T-helper 1 cell (primary cell): ENCODE measurements around the gene GNG7.
A peak's percentile ranks its signal among the peaks of the same experiment; 100 is the strongest.
"Not testable (repeated sequence)": the region's sequence is repeated elsewhere in the genome, so short reads cannot be mapped to it uniquely, and the experiment has no call there.

Experiments
- DNase-seq, 5 donors: peaks; one replicate each; pipeline ENCODE4 v3.0.0-alpha.2; 2012 to 2020

GNG7 gene

DNA sequence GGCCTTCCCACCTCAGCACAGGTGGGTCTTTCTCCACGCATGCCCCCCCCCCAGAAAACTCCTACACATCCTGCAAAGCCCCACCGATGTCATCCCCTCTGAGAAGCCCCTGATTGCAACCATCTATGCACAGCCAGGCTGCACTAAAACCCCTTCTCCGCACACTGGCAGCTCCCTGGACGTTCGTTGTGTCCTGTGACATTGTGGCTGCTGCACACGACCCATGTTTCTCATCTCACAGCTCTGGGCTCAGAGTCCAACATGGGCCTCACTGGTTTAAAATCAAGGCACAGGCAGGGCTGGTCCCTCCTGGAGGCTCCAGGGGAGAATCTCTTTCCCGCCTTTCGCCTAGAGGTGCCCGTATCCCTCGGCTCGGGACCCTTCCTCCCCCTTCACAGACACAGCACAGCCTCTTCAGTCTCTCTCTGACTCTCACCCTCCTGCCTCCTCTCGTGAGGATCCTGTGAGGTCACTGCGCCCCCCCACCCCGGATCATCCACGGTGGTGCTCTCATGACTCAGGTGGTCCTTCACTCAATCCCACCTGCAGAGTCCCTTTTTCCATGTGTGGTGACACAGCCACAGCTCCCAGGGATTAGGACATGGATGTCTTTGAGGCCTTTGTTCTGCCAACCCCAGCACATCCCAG lies 155.3 kb downstream of the GNG7 start:
- DNase-seq: no peak

DNA sequence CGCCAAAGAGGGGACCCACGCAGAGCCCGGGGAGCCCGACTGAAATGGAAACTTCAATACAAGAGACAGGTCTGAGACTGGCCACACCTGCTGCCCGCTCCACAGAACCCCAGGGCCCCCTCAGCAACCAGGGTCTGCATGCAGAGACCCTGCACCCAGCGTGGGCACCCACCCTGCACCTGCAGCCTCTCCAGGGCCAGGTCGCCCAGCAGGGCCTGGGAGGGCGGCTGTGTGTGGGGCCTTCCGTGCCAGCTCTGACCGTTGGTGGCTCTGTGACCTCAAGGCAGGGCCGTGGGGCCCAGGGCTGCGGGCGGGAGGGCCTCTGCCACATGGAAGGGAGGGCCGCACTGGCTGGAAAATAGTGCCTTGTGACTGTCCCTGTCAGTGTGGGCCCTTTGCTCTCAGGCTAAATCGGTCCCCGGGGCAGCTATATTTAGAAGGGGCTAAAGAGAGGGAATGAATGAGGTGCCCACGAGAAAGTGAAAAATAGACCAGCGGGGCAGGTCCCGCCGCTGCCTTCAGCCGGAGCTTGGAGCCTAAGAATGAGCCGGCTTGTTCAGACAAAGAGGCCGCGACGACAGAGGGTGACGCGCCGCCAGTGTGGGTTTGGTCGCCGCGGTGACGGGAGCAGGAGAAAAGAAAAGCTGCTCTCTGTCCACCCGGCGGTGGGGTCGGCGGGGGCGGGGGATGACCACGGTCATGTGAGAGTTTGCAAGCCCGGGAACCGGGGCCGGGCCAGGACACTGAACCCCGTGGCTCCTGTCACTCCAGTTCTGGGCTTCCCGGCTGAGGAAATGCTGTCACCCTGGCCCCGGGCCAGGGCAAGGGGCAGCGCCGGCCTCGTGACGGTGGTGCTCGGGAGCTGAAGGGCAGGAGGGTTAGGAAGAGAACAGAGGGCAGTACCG lies 156.1 kb downstream of the GNG7 start:
- DNase-seq: no peak

DNA sequence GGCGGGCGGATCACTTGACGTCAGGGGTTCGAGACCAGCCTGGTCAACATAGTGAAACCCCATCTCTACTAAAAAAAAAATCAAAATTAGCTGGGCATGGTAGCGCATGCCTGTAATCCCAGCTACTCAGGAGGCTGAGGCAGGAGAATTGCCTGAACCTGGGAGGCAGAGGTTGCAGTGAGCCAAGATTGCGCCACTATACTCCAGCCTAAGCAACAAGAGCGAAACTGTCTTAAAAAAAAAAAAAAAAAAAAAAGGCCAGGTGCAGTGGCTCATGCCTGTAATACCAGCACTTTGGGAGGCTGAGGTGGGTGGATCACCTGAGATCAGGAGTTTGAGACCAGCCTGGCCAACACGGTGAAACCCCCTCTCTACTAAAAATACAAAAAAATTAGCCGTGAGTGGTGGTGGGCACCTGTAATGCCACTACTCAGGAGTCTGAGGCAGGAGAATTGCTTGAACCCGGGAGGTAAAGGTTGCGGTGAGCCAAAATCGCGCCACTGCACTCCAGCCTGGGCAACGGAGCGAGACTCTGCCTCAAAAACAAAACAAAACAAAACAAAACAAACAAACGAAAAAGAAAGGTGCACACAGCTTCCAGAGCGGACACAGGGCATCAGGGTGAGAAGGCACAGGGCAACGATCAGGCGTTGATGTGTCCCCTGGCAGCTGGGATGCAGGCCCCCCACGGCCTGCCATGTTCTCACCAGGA lies 156.9 kb downstream of the GNG7 start:
- not testable (repeated sequence) for DNase-seq

DNA sequence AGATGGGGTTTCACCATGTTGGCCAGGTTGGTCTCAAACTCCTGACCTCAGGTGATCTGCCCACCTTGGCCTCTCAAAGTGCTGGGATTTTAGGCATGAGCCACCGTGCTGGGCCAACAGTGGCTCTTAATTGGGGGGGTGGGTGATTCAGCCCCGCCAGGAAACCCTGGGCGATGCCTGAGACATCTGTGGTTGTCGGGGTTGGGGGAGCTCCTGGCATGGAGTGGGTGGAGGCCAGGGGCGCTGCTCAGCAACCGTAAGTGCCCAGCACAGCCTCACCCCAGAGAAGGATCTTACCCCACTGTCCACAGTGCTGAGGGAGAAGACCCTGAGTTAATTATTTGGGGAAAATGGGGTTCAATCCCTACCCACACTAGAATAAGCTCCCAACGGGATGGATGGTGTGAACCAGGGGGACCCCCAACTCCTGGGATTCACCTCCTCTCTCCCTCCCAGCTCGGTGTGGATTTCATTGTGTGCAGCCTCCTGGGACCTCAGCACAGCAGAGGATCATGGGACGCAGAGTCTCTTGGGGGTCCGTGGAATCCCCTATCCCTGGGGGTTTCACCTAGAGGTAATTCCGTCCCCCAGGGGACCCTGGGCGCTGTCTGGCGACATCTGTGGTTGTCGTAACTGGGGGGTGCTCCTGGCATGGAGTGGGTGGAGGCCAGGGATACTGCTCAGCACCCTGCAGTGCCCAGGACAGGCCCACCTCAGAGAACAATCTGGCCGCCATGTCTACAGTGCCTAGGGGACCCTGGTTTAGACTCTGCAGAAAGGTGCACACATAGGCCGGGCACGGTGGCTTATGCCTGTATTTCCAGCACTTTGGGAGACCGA lies 157.7 kb downstream of the GNG7 start:
- DNase-seq: no peak

DNA sequence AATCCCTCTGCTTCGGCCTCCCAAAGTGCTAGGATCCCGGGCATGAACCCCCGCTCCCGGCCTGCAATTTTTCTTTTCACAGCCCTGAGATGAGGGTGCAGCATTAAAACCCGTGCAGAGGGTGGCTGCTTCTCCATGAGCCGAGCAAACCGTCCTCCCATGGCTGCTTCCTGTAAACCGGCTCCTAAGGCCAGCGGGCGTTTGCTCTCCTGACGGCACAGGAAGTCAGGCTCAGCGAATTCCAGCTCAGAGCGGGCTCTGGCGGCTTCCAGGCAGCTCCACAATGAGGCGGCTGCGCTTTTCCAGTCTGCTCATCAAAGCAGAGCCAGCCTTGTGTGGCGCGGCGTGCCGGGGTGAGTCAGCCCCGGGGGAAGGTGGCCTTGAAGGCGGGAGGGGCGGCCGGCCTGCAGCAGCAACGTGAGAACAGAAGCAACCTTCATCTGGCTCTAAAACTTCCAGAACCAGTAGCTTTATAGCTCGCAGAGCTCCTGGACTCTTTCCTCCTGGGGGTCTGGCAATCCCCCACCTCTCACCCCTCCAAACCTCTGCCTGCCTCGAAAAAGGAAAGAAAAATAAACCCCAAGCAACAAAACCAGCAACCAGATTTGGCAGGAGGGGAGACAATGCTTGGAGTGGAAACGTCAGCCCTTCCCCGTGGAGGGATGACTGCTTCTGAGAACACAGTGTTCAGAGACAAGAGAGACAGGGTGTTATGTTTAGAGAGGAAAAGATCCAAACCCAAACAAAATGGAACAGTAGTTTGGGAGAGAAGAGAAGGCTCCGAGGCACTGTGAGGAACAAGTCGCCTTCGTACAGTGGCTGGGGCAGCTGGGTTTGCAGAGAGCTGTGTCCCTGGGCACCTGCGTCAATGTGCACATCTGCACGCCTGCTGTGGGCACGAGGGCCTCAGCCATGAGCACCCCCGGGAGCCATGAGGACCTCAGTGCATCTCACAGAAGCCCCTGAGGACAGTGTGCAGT lies 158.7 kb downstream of the GNG7 start:
- DNase-seq: peak in 3 of 5 donors; percentile 26 to 56 (median 53)

DNA sequence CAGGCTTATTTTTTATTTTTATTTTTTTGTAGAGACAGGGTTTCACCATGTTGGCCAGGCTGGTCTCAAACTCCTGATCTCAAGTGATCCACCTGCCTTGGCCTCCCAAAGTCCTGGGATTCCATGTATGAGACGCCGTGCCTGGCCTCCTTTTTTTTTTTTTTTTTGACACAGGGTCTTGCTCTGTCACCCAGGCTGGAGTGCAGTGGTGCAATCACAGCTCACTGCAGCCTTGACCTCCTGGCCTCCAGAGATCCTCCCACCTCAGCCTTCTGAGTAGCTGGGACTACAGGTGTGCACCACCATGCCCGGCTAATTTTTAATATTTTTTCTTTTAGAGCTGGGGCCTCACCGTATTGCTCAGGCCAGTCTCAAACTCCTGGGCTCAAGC lies 159.4 kb downstream of the GNG7 start:
- DNase-seq: not testable (repeated sequence)

DNA sequence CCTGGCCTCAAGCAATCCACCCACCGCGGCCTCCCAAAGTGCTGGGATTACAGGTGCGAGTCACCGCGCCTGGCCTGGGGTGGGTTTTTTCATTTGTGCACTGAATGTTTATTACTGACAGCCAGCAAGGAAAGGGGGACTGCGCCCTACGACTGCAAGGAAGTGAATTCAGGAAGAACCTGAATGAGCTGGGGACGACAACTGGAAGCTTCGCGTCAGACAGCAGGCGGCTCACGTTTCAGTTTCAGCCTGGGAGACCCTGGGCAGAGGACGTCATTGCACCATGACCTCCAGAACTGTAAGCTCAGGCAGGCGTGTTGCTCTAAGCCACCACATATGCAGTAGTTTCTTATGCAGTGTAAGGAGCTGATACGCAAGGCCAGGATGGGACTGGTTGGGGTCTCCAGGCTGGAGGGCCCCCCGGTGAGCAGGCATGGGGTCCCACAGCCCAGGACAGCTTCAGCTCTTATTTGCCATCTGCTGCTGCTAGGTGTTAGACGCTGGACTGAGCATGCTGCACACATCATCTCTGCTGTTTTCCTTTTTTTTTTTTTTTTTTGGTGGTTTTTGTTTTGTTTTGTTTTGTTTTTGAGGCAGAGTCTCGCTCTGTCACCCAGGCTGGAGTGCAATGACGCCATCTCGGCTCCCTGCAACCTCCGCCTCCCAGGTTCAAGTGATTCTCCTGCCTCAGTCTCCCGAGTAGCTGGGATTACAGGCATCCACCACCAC lies 160.0 kb downstream of the GNG7 start:
- DNase-seq: no peak

DNA sequence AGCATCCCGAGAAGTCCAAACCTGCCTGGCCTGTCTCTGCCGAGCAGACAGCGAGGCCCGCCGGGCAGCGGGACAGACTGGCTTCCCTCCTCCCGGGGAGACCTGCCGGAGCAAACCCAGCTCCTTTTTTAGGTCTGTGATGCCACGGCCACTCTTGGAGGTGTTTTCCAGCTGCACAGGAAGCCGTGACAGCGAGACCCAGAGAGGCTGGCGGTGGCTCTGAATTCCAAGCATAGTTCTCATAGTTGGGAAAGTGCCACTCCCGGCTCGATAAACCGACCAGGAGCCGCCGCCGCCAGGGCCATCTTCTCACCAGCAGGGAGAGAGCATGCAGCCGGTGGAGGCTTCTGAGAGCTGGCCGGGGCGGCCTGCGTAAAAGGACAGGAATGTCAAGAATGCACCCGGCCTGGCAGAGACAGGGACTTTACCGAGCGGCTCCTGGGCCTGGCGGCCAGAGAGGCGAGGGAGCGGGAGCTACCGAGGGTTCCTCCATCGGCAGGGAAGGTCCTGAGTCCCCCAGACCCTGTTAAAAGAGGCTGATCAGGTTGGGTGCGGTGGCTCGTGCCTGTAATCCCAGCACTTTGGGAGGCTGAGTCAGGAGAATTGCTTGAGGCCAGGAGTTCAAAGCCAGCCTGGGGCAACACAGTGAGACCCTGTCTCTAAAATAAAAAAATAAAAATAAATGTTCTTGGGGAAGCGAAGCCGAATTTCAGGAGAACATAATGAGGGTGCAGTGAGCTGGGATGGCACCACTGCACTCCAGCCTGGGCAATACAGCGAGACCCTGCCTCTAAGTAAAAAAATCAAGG lies 161.6 kb downstream of the GNG7 start:
- DNase-seq: no peak

DNA sequence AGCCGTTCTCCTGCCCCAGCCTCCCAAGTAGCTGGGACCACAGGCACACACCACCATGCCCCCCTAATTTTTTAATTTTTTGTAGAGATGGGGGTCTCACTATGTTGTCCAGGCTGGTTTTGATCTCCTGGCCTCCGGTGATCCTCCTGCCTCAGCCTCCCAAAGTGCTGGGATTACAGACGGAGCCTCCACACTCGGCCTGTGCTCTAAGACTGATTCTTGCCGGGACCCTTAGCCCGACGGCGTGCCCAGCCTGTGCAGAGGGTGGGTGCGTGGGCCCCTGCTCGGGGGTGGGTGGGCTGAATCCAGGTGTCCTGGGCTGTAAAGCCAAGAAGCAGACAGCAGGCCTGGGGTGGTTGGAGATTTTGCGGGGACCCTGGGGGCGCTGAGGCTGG lies 162.2 kb downstream of the GNG7 start:
- no peak for DNase-seq

DNA sequence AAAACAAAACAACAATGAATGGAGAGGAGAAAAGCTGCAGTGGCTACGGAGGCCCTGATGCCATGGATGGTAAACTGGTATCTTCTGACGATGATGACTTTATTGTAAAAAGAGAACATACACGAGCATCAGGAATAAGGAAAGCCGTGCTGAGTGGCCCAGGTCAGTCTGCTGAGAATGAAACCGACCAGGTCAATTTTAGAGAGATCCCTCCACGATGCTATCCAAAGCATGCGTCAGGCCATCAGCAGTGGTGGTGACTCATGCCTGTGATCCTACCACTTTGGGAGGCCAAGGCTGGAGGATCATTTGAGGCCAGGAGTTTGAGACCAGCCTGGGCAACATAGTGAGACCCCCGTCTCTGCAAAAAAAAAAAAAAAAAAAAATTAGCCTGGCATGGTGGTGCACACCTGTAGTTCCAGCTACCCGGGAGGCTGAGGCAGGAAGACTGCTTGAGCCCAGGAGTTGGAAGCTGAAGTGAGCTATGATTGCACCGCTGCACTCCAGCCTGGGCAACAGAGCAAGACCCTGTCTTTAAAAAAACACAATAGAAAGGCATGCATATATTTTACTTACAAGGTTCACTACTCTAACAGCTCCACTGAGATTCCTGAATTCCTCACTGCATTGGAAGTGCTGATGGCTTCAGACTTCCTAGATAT lies 164.3 kb downstream of the GNG7 start:
- DNase-seq: no peak

DNA sequence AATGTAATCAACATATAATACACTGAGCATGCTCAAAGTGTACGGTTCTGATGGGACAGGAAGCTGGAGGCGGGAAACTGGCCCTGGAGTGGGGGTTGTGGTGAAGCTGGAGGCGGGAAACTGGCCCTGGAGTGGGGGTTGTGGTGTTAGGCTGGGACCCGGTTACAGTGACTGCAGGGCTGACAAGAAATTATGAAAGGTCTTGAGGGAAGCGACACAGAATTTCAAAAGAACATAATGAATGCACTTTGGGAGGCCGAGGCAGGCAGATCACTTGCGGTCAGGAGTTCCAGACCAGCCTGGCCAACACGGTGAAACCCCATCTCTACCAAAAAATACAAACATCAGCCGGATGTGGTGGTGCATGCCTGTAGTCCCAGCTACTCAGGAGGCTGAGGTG lies 164.9 kb downstream of the GNG7 start:
- peak in 1 of 5 donors; percentile 29 for DNase-seq

DNA sequence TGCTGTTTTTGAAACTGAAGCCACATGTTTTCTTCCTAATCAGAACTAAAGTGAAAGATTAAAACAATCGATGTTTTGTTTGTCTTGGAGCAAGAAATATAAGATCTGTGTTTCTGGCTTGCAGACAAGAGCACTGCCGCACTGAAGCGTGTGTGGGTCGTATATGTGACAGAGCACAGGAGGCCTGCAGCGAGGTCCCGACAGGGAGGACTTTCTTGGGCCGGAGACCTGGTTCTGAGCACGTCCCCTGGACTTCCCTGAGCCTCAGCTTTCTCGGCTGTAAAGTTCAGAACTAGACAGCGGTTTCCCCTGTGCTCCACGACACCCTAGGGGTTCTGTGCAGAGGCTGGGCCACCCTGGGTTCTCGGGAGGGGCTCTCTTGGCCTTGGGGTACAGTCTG lies 166.0 kb downstream of the GNG7 start:
- no peak for DNase-seq

DNA sequence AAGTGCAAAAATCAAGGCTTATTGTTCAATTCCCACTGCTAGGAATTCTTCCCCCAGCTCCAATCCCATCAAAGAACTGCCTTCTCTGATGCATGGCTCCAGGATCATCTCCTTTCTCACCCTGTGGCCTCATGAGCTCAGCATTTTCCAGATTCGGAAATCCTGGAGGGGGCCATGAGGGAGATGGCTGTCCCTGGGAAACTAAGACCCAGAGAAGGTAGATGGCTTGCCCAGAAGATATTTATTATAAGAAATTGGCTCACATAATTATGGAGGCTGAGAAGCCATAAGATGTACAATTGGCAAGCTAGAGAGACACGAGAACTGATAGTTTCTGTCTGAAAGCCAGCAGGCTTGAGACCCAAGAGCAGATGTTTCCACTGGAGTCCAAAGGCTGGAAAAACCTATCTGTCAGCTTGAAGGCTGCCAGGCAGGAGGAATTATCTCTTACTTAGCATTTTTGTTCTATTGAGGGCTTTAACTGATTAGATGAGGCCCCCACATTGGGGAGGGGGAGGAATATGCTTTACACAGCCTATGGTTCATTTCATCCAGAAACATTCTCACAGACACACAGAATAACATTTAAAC lies 168.0 kb downstream of the GNG7 start:
- DNase-seq: no peak

DNA sequence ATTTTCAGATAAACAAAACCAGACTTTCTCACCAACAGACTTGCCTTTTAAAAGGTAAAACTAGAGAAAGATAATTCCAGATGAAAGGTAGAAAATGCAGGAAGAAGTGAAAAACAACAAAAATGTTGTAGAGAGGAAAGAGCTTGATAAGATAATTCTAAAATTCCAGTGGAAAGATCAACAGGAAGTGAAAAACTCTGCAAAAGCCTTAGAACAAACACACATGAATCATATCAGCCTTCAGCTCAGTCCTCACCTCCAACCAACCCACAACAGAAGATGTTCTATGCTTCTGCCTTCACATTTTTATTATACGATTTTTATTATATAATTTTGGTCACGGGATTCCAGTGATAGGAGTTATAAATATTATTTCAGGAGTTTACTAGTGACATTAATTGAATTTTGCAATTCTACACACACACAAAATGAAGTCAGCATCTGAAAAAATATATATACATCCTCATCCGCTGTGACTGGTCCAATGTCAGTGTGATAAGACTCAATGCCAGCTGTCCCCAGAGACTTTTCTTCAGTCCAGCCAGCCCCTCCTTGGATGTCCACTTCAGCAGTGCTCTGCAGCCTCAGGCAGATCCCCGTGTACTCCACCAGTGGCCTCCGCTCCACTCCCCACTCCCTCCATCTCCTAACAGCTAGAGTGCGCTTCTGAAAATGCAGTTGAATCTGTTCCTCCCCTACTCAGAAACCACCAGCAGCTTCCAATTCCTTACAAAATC lies 168.6 kb downstream of the GNG7 start:
- DNase-seq: no peak

DNA sequence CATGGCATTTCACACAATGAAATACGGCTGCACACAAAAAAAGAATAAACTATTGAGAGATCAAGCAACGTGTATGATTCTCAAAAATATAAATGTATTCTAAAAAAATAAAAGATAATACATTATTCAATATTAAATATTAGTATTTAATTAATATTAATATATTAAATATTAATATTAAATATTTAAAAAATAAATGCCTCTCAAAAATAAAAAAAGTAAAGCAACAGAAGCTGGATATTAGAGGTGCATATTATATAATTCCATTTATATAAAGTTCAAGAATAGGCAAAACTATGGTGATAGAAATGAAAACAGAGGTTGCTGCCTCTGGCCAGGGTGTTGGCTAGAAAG lies 169.4 kb downstream of the GNG7 start:
- no peak for DNase-seq

DNA sequence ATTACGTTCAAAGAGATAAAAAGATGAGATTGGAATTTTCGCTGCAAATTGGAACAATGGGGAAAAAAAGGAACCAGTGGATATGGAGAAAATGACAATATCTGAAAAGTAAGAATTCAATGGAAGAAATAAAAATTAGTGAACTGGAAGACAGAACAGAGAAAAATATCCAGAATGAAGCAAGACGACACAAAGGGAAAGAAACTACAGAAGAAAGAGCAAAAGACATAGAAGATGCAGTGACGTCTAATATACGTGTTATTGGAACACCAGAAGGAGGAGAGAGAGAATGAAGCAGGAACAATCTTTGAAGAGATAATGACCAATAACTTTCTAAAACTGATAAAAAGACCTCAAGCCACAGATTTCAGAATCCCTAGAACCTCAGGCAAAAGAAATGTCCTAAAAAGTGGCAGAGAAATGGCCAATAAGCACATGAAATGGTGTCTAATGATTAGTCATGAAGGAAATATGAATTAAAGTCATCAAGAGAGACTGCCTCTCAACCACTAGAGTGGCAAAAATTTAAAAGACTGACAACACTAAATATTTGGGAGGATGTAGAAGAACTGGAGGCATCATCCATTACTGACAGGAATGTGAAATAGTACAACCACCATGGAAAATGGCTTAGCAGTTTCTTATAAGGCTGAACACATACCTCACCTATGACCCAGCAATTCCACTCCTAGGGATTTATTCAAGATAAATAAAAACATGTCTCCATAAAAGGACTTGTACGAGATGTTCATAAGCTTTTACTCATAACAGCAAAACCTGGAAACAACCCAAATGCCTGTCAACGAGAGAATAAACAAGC lies 170.0 kb downstream of the GNG7 start:
- DNase-seq: no peak

DNA sequence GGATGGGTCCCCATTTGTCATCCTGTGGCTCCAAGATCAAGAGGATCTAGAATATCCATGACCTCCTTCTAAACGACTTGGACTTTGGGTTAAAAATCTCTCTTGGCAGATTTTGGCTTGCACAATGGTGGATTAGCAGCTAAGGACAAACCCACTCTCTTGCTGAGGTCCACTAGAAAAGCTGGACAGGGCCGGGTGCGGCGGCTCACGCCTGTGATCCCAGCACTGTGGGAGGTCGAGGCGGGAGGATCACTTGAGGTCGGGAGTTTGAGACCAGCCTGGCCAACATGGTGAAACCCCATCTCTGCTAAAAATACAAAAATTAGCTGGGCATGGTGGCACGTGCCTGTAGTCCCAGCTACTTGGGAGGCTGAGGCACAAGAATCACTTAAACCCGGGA lies 172.6 kb downstream of the GNG7 start:
- not testable (repeated sequence) for DNase-seq
